D721Med (cell line): Measurements from ENCODE around the gene CRHR1.

ENCODE experiments used
- DNase-seq: peaks from one replicate; pipeline ENCODE4 v3.0.0; 2011; ENCODE audit warnings: low spot score; ENCODE audit not compliant: insufficient read length
- FAIRE-seq: peaks from 2 replicates; lab custom pipeline; 2011; peaks lifted over from hg19 to GRCh38; lab: Jason Lieb, UNC
- CTCF ChIP-seq: IDR thresholded peaks from 2 replicates; pipeline ENCODE4 v1.5.1; 2012; ENCODE audit warnings: mild to moderate bottlenecking, control low read depth; ENCODE audit not compliant: insufficient read depth; ENCODE audit errors: missing control alignments

Gene CRHR1

GRCh38 chr17:45771271-45771959, 12.7 kb upstream of the CRHR1 start:
- FAIRE-seq (no peak), DNase-seq (no peak)
- TF ChIP-seq CTCF: no peak

- DNase-seq: no peak
- no peak for TF ChIP-seq CTCF
- no peak for FAIRE-seq
These were observed 9.0 kb upstream of the CRHR1 start for GRCh38 chr17:45775148-45775547.

DNA sequence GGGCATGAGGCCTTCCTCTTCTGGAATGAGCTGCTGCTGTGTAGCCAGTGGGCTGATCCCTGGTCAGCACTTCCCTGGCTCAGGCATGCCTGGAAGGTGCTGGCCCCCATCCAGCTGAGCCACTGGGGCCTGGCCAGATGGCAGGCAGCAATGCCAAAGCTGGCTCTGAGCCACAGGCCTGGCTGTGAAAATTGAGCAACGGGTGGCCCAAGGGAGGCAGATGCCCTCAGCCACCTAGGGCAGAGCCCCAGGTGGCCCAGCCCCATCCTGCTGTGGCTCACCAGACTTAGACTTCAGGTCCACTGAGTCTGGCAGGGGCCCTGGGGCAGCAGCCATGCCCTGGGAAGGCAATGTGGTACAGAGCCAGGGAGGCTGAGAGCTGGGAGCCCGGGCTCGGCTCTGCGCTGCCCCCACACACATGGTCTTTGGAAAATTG, 8.5 kb upstream of the CRHR1 start:
- no peak for TF ChIP-seq CTCF
- DNase-seq: no peak
- no peak for FAIRE-seq

DNA sequence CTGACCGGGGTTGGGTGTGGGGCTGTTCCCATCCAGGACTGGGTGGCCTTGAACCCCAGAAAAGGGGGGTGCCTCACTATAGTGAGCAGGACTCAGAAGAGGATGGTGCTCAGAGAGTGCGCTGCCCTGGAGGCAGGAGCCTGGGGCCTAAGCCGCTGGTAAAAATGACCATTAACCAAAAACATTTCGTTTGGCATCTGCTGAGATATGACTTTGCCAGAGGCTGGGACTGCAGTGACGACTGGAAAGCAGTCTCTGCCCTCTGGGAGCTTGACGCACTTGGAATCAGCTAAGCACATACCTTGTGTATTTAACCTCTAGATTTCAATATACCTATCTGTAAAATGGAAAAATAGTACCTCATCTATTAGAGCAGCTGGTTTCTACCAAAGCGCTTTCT, 7.2 kb upstream of the CRHR1 start:
- FAIRE-seq (no peak), DNase-seq (no peak)
- TF ChIP-seq CTCF: no peak

GRCh38 chr17:45777388-45777787, 6.7 kb upstream of the CRHR1 start:
- no peak for FAIRE-seq
- TF ChIP-seq CTCF: no peak
- DNase-seq: no peak

GRCh38 chr17:45780921-45781320, 3.2 kb upstream of the CRHR1 start:
- no peak for FAIRE-seq
- DNase-seq: no peak
- no peak for TF ChIP-seq CTCF

DNA sequence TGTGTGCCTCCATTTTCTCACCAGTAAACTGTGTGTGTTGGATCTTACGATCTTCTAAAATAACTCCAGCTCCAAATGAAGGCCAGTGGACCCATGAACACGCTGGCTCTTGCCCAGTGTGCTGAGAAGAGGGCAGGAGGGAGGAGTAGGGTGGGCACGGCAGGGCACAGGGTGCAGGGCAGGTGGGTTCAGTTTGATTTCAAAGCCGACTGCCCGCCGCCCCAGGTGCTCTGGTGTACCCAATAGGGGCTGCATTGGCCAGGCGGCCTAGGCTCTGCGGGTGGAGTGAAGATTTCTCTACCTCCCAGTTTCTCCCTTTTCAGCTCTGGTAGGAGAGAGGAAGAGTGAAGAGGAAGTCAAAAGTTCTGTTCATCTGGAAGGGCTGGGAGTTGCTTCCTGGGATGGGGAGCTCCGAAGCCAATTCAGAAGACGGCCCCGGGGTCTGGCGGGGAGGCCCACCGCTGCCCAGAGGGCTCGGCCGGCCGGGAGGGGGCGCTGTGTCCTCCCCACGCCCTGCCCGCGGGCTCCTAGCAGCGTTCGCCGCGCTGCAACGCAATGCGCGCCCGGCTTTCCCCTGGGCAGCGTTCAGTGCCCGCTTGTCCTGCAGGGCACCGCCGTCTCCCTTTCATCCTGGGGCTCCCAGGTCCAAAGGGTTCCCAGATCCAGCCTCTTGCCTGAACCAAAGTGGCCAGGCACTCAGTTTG, 1.1 kb upstream of the CRHR1 start:
- TF ChIP-seq CTCF: peak; percentile 78
- no peak for FAIRE-seq
- DNase-seq: peak; percentile 66
